ENCODE data around the gene CDC42BPB.

- TF ChIP-seq CTCF (IDR thresholded peaks at IDR 0.05) (no peak), POLR2A (IDR thresholded peaks at IDR 0.05) (no peak)
Measured at GRCh38 chr14:102903248-102903888, 154.0 kb downstream of the CDC42BPB start.
